ENCODE data around the gene PRDM15.

- TF ChIP-seq EZH2 (IDR thresholded peaks at IDR 0.05) (no peak), CTCF (IDR thresholded peaks at IDR 0.05 in 2 of 3, conservative IDR thresholded peaks at IDR 0.05 in 1 of 3; ENCODE audit: borderline replicate concordance in 1 of 3, insufficient read depth in 1 of 3, low read depth in 2 of 3, low read length in 2 of 3) (no peak), RAD21 (IDR thresholded peaks at IDR 0.05; ENCODE audit: low read depth) (no peak), FOSL1 (IDR thresholded peaks at IDR 0.05; ENCODE audit: low read depth) (no peak), TCF7L2 (IDR thresholded peaks at IDR 0.05; ENCODE audit: borderline replicate concordance, extremely low read depth, insufficient read depth, insufficient read length) (no peak), YY1 (IDR thresholded peaks at IDR 0.05; ENCODE audit: extremely low read depth, insufficient replicate concordance, low read depth, low read length) (no peak), POLR2A (IDR thresholded peaks at IDR 0.05; ENCODE audit: borderline replicate concordance, extremely low read depth, insufficient read depth, insufficient read length) (no peak), EGR1 (IDR thresholded peaks at IDR 0.05; ENCODE audit: low read depth) (no peak), EZH2phosphoT487 (IDR thresholded peaks at IDR 0.05; ENCODE audit: borderline replicate concordance) (no peak), POLR2AphosphoS5 (IDR thresholded peaks at IDR 0.05; ENCODE audit: low read depth, low read length) (no peak), SIN3A (IDR thresholded peaks at IDR 0.05; ENCODE audit: low read depth) (no peak), REST (IDR thresholded peaks at IDR 0.05; ENCODE audit: low read depth) (no peak)
- TF ChIP-seq, protein P1, sequence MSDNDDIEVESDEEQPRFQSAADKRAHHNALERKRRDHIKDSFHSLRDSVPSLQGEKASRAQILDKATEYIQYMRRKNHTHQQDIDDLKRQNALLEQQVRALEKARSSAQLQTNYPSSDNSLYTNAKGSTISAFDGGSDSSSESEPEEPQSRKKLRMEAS (IDR thresholded peaks at IDR 0.05), result no peak
These were observed 27.6 kb upstream of the PRDM15 start for GRCh38 chr21:41906770-41907169.
